Measurements from ENCODE around the gene NRGN. TPM values are rescaled to one million over a fixed set of nuclear protein-coding genes. Genes with fewer than 3 reads are reported as not detected.

Gene NRGN
- total and polyA plus RNA-seq, 10 of the 15 experiments (the other 5 are each of a cell fraction or from before 2014, with no cell fraction given): 0.36 to 3.2 (median 1.1) TPM; not detected in 2

GRCh38 chr11:124717786-124718651 lies 21.7 kb upstream of the NRGN start (continued):
- TF ChIP-seq REST (IDR thresholded peaks at IDR 0.05; ENCODE audit: low read depth, low read length): no peak
- no peak for TF ChIP-seq IRF5 (IDR thresholded peaks at IDR 0.05; ENCODE audit: borderline replicate concordance)
- peak; percentile 81 for TF ChIP-seq DPF2 (IDR thresholded peaks at IDR 0.05)
- no peak for TF ChIP-seq PBX3 (IDR thresholded peaks at IDR 0.05; ENCODE audit: insufficient replicate concordance, low read depth, low read length)

Data from GM12878 (cell line).